ENCODE measurements around the gene OR5F1. TPM values are rescaled to one million over a fixed set of nuclear protein-coding genes. Genes with fewer than 3 reads are reported as not detected.

The OR5F1 gene
- total and polyA plus RNA-seq, 2 donors (not counting 1 experiment from before 2014, with no cell fraction given): not detected

GRCh38 chr11:56010716-56011115 lies 16.3 kb upstream of the OR5F1 start:
- no peaks in the 10 kb centered on the region for H3K27me3 ChIP-seq (ENCODE audit: control insufficient read depth, insufficient read depth, low read length)
- no peak for DNase-seq (ENCODE audit: low read depth in 2 of 2)
- H4K20me1 ChIP-seq (ENCODE audit: control insufficient read depth, extremely low read depth, insufficient read depth, low read length): no peaks in the 10 kb centered on the region
- no peak overlapping the region for H3K9ac ChIP-seq (ENCODE audit: insufficient read depth, low read length)
- no peak overlapping the region for H3K27ac ChIP-seq (ENCODE audit: insufficient read depth, low read length)
- H3K4me3 ChIP-seq (replicated peaks in 1 of 4; ENCODE audit: control extremely low read depth in 1 of 4, insufficient read depth in 1 of 4, low read depth in 3 of 4, low read length in 4 of 4): no peak overlapping the region
- H2AFZ ChIP-seq (ENCODE audit: low read length): no peak overlapping the region
- H3K79me2 ChIP-seq (ENCODE audit: control insufficient read depth, insufficient read depth, low read length): no peaks in the 10 kb centered on the region
- no peaks in the 10 kb centered on the region for H3K9me3 ChIP-seq (ENCODE audit: control insufficient read depth, insufficient read depth, low read depth, low read length)
- TF ChIP-seq CTCF (conservative IDR thresholded peaks at IDR 0.05 in 1 of 2, IDR thresholded peaks at IDR 0.05 in 1 of 2; ENCODE audit: low read depth in 1 of 2, low read length in 2 of 2) (no peak), EZH2 (IDR thresholded peaks at IDR 0.05; ENCODE audit: low read length, missing control alignments) (no peak)
- H3K4me1 ChIP-seq (ENCODE audit: control insufficient read depth, extremely low read depth, insufficient read depth, low read length): no peaks in the 10 kb centered on the region
- H3K4me2 ChIP-seq (ENCODE audit: extremely low read depth, insufficient read depth, low read length): no peak overlapping the region
- H3K36me3 ChIP-seq (ENCODE audit: control insufficient read depth, insufficient read depth, low read length): no peaks in the 10 kb centered on the region

GRCh38 chr11:55970935-55971334 lies 23.5 kb downstream of the OR5F1 start:
- H3K27me3 ChIP-seq (ENCODE audit: control insufficient read depth, insufficient read depth, low read length): no peaks in the 10 kb centered on the region
- H3K79me2 ChIP-seq (ENCODE audit: control insufficient read depth, insufficient read depth, low read length): no peaks in the 10 kb centered on the region
- H3K4me3 ChIP-seq (replicated peaks in 1 of 4; ENCODE audit: control extremely low read depth in 1 of 4, insufficient read depth in 1 of 4, low read depth in 3 of 4, low read length in 4 of 4): no peak overlapping the region
- DNase-seq (ENCODE audit: low read depth in 2 of 2): no peak
- H3K4me2 ChIP-seq (ENCODE audit: extremely low read depth, insufficient read depth, low read length): no peak overlapping the region
- H4K20me1 ChIP-seq (ENCODE audit: control insufficient read depth, extremely low read depth, insufficient read depth, low read length): no peaks in the 10 kb centered on the region
- no peaks in the 10 kb centered on the region for H3K4me1 ChIP-seq (ENCODE audit: control insufficient read depth, extremely low read depth, insufficient read depth, low read length)
- H3K9me3 ChIP-seq (ENCODE audit: control insufficient read depth, insufficient read depth, low read depth, low read length): no peaks in the 10 kb centered on the region
- TF ChIP-seq CTCF (conservative IDR thresholded peaks at IDR 0.05 in 1 of 2, IDR thresholded peaks at IDR 0.05 in 1 of 2; ENCODE audit: low read depth in 1 of 2, low read length in 2 of 2) (no peak), EZH2 (IDR thresholded peaks at IDR 0.05; ENCODE audit: low read length, missing control alignments) (no peak)
- H3K27ac ChIP-seq (ENCODE audit: insufficient read depth, low read length): no peak overlapping the region
- H2AFZ ChIP-seq (ENCODE audit: low read length): no peak overlapping the region
- H3K36me3 ChIP-seq (ENCODE audit: control insufficient read depth, insufficient read depth, low read length): no peaks in the 10 kb centered on the region
- H3K9ac ChIP-seq (ENCODE audit: insufficient read depth, low read length): no peak overlapping the region

- no peak for TF ChIP-seq EZH2 (IDR thresholded peaks at IDR 0.05; ENCODE audit: low read length, missing control alignments)
- TF ChIP-seq CTCF (conservative IDR thresholded peaks at IDR 0.05 in 1 of 2, IDR thresholded peaks at IDR 0.05 in 1 of 2; ENCODE audit: low read depth in 1 of 2, low read length in 2 of 2): no peak
- no peaks in the 10 kb centered on the region for H3K9me3 ChIP-seq (ENCODE audit: control insufficient read depth, insufficient read depth, low read depth, low read length)
- H3K4me3 ChIP-seq (replicated peaks in 1 of 4; ENCODE audit: control extremely low read depth in 1 of 4, insufficient read depth in 1 of 4, low read depth in 3 of 4, low read length in 4 of 4): no peak within 1 kb of the TSS
- no peak within 1 kb of the TSS for H2AFZ ChIP-seq (ENCODE audit: low read length)
- H3K36me3 ChIP-seq (ENCODE audit: control insufficient read depth, insufficient read depth, low read length): no peaks in the 10 kb centered on the region
- no peaks in the 10 kb centered on the region for H3K79me2 ChIP-seq (ENCODE audit: control insufficient read depth, insufficient read depth, low read length)
- H4K20me1 ChIP-seq (ENCODE audit: control insufficient read depth, extremely low read depth, insufficient read depth, low read length): no peaks in the 10 kb centered on the region
- no peak within 1 kb of the TSS for H3K4me2 ChIP-seq (ENCODE audit: extremely low read depth, insufficient read depth, low read length)
- no peaks in the 10 kb centered on the region for H3K4me1 ChIP-seq (ENCODE audit: control insufficient read depth, extremely low read depth, insufficient read depth, low read length)
- DNase-seq (ENCODE audit: low read depth in 2 of 2): no peak
- H3K27ac ChIP-seq (ENCODE audit: insufficient read depth, low read length): no peak within 1 kb of the TSS
- H3K9ac ChIP-seq (ENCODE audit: insufficient read depth, low read length): no peak within 1 kb of the TSS
- no peaks in the 10 kb centered on the region for H3K27me3 ChIP-seq (ENCODE audit: control insufficient read depth, insufficient read depth, low read length)
These were observed 24.6 kb downstream of the OR5F1 start, which contains the start of gene OR10AG1 for GRCh38 chr11:55969845-55970244. OR10AG1 (minus strand) TSS chr11:55969945; CDS start chr11:55969907, 38 bp downstream.

Data from fibroblast of lung (primary cell).